ENCODE results near the gene MRPL28. TPM values are rescaled to one million over a fixed set of nuclear protein-coding genes. Genes with fewer than 3 reads are reported as not detected.

Gene MRPL28
- total RNA-seq, 1 donor from 2014 or later, result 80.4 TPM

DNA sequence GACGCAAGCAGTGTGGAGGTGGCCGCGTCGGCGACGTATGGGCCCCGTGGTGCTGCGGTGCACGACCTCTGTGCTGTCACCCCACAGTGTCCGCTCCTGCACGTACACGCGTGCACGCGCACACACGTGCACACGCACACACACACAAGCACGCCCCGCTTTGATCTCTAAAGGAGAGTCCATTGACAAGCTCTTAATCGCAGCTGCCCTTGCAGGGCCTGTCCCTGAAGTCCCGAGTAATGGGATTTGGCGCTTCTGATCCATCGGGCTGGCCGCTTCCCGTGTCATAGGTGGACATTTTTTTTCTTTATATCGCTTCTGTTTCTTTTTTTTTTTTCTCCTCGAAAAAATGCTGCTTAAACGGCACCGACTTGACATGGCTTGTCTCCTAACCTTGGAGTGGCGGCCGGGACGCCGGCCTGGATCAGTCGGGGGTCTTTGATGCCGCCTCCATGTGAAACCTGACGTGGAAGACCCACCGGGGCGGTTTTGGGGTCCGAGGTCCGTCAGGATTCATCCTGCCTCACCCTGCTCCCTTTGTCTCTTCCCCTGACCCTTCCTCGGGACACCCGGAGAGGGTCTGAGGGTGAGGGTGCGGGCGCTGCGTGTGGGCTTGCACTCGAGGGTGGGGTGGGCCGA lies 9.5 kb downstream of the MRPL28 start:
- no peak for DNase-seq (ENCODE audit: low read depth, low spot score)
- Mint-ChIP-seq H3K4me3 (no peak overlapping the region), H3K27ac (ENCODE audit: unreplicated experiment) (peak overlapping the region; percentile 57), H3K9me3 (no peaks in the 10 kb centered on the region), H3K36me3 (ENCODE audit: low read depth) (no peaks in the 10 kb centered on the region), H3K27me3 (ENCODE audit: low read depth) (peaks cover 5% of the 10 kb centered on the region), H3K4me1 (peaks cover 5% of the 10 kb centered on the region)
- TF ChIP-seq, protein P1, sequence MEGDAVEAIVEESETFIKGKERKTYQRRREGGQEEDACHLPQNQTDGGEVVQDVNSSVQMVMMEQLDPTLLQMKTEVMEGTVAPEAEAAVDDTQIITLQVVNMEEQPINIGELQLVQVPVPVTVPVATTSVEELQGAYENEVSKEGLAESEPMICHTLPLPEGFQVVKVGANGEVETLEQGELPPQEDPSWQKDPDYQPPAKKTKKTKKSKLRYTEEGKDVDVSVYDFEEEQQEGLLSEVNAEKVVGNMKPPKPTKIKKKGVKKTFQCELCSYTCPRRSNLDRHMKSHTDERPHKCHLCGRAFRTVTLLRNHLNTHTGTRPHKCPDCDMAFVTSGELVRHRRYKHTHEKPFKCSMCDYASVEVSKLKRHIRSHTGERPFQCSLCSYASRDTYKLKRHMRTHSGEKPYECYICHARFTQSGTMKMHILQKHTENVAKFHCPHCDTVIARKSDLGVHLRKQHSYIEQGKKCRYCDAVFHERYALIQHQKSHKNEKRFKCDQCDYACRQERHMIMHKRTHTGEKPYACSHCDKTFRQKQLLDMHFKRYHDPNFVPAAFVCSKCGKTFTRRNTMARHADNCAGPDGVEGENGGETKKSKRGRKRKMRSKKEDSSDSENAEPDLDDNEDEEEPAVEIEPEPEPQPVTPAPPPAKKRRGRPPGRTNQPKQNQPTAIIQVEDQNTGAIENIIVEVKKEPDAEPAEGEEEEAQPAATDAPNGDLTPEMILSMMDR (conservative IDR thresholded peaks at IDR 0.05), result no peak

DNA sequence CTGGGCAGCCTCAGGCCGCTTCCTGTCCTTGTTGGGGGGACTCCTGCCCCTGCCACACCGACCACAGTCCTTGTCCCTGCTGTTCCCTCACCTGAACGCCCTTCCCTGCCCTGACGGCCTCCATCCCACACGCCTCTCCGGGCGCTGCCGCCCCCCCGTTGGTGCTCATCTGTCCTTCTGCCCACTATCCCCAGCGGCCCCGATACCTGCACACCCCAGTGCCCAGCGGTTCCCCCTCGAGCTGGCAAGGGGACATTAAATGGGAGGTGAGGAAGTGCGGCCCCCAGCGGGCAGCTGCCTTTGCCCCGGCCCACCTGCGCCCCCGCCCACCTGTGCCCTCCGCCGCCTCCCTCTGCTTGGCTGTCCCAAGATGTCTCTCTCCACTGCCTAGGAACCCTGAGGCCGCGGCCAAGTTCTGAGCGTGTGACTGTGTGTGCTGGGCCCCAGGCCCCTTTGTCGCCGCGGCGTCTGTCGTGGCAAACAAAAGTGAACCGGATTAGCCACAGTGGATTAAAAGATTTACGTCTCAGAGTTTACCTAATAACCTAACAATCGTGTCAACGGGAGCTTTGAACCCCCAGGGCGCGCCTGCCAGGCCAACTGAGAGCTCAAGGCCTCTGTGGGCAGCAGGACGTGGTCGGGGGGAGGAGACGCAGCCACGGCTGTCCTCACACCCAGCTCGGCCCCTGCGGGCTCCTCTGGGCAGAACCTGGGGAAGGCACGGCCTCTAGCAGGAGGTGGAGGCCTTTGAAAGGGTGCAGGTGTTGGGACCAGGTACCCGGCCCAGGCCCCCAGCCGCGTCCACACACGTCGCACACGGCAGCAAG lies 10.3 kb downstream of the MRPL28 start:
- H3K27me3 Mint-ChIP-seq (ENCODE audit: low read depth), result peaks cover 5% of the 10 kb centered on the region
- no peak overlapping the region for H3K27ac Mint-ChIP-seq (ENCODE audit: unreplicated experiment)
- H3K36me3 Mint-ChIP-seq (ENCODE audit: low read depth), result no peaks in the 10 kb centered on the region
- H3K9me3 Mint-ChIP-seq, result no peaks in the 10 kb centered on the region
- no peak for DNase-seq (ENCODE audit: low read depth, low spot score)
- TF ChIP-seq, protein P1 (conservative IDR thresholded peaks at IDR 0.05), result no peak
- H3K4me1 Mint-ChIP-seq, result peaks cover 5% of the 10 kb centered on the region
- no peak overlapping the region for H3K4me3 Mint-ChIP-seq

DNA sequence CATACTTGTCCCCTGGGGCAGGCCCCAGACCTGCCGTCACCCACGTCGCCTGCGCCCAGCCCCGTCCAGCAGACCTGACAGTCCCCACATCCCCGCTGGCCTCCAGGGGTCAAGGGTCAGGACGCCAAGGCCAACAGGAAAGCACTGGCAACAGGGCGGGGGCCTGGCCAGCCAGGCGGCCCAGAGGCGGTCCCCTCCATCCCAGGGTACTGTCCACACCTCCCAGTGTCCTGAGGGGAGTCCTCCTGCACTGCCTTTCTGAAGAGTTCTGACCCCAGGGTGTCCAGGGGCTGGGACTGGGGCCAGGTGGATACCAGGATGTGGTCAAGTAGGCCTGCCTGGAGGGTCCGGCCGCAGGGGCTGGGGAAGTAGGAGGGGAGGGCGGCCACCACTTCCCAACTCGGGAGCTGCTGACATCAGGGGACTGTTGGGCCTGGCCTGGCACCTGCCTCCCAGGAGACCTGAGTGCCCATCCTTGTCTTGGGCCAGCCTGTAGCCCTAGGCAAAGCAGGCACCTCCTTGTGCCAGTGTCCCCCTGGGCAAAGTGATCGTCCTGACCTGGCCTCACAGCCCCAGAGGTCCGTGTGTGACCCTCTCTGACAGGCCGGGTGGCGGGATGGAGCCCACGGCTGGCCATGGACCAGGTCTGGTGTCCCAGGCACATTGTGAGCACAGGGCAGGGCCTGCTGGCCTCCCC lies 11.1 kb downstream of the MRPL28 start:
- Mint-ChIP-seq H3K4me1 (peaks cover 5% of the 10 kb centered on the region), H3K27me3 (ENCODE audit: low read depth) (peaks cover 5% of the 10 kb centered on the region), H3K9me3 (no peaks in the 10 kb centered on the region), H3K4me3 (no peak overlapping the region), H3K36me3 (ENCODE audit: low read depth) (no peaks in the 10 kb centered on the region), H3K27ac (ENCODE audit: unreplicated experiment) (no peak overlapping the region)
- TF ChIP-seq, protein P1 (conservative IDR thresholded peaks at IDR 0.05), result no peak
- DNase-seq (ENCODE audit: low read depth, low spot score), result no peak

DNA sequence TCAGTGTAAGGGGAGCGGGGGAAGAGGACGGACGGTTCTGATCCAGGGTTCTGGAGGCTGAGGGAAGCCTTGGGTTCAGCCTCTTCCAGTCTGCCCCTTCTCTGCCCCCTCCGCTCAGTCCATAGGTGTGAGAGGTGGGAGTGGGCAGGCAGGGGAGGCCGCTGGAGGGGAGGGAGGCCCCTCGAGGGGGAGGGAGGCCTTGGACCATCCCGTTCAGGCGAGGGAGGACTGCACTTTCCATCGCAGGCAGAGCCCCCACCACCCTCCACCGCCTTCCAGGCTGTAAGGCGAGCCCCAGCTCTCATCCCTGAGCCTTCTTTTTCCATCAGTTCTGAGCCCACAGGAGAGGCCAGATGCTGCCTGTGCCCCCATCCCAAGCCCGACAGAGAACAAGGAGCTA lies 13.6 kb downstream of the MRPL28 start:
- H3K4me3 Mint-ChIP-seq, result no peak overlapping the region
- TF ChIP-seq, protein P1 (conservative IDR thresholded peaks at IDR 0.05), result no peak
- H3K4me1 Mint-ChIP-seq, result no peaks in the 10 kb centered on the region
- no peak for DNase-seq (ENCODE audit: low read depth, low spot score)
- H3K9me3 Mint-ChIP-seq, result no peaks in the 10 kb centered on the region
- H3K36me3 Mint-ChIP-seq (ENCODE audit: low read depth), result no peaks in the 10 kb centered on the region
- no peaks in the 10 kb centered on the region for H3K27me3 Mint-ChIP-seq (ENCODE audit: low read depth)
- H3K27ac Mint-ChIP-seq (ENCODE audit: unreplicated experiment), result no peak overlapping the region

DNA sequence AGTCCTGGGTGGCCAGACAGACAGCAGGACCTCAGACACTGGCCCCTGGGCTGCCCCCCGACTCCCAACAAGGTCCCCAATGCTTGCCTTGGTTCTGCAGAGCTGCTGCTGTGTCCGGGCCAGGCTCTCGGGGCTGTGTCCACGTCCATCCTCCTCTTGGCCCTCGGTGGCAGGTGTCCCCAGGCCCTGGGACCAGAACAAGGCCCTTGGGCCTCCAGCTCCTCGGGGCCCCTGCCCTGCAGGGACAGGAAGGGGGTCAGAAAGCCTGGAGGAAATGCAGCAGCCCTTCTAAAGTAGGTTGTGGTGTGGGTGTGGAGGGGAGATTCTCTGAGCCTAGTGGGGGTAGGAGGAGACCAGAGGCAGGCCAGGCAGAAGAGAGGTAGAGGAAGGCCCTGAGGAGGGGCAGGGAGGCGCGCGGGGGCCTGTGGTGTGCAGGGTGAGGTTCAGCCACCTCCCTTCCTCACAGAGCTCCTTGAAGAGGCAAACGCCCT lies 15.3 kb downstream of the MRPL28 start:
- H3K27me3 Mint-ChIP-seq (ENCODE audit: low read depth), result no peaks in the 10 kb centered on the region
- peaks cover 3% of the 10 kb centered on the region for H3K36me3 Mint-ChIP-seq (ENCODE audit: low read depth)
- no peak overlapping the region for H3K4me3 Mint-ChIP-seq
- DNase-seq (ENCODE audit: low read depth, low spot score), result no peak
- no peak overlapping the region for H3K27ac Mint-ChIP-seq (ENCODE audit: unreplicated experiment)
- H3K9me3 Mint-ChIP-seq, result no peaks in the 10 kb centered on the region
- TF ChIP-seq, protein P1 (conservative IDR thresholded peaks at IDR 0.05), result no peak
- peaks cover 7% of the 10 kb centered on the region for H3K4me1 Mint-ChIP-seq

Measured in neural crest cell (in vitro differentiated cells).